Panc1 (cell line): Measurements from ENCODE around the gene CARD16. TPM values are rescaled to one million over a fixed set of nuclear protein-coding genes. Genes with fewer than 3 reads are reported as not detected.
"Not testable (repeated sequence)": the region's sequence is repeated elsewhere in the genome, so short reads cannot be mapped to it uniquely, and the experiment has no call there.

Experiments
- ATAC-seq: fragments of 200-7000 bp; cut with Tn5 transposase; 2 replicates; pipeline ENCODE4 v1.9.1; 2020; ENCODE audit warnings: mild to moderate bottlenecking, moderate library complexity
- BruUV-seq: library from RNA; stranded (reverse); fragments of 400-500 nt; replicated peaks from 2 replicates; lab custom pipeline; 2021; lab: Mats Ljungman, UMichigan
- CTCF ChIA-PET: fragments of 300-600 bp; sonication (Branson Sonifier 250); formaldehyde crosslinking; loops from one replicate; lab custom pipeline; 2022; ENCODE audit warnings: antibody characterized with exemption; lab: Charles Lee
- POLR2A ChIA-PET: fragments of 300-600 bp; sonication (Branson Sonifier 250); formaldehyde crosslinking; loops from one replicate; lab custom pipeline; 2022; ENCODE audit warnings: antibody characterized with exemption; lab: Charles Lee
- DNase-seq: peaks from one replicate; pipeline ENCODE4 v3.0.0-alpha.2; 2010; ENCODE audit warnings: low read depth, low spot score
- H3K27ac ChIP-seq: 2 replicates; pipeline ENCODE4 v1.5.1; 2011; ENCODE audit warnings: mild to moderate bottlenecking, low read length, inconsistent platforms
- H3K27me3 ChIP-seq: fragments of 200-500 bp; sonication (Bioruptor generic); 2 replicates; pipeline ENCODE4 v1.6.0; 2014; ENCODE audit warnings: low read length, inconsistent platforms; ENCODE audit not compliant: control insufficient read depth, insufficient read depth
- H3K36me3 ChIP-seq: fragments of 200-500 bp; sonication (Bioruptor generic); 2 replicates; pipeline ENCODE4 v1.5.1; 2014; ENCODE audit warnings: inconsistent platforms, mild to moderate bottlenecking, low read length, moderate library complexity; ENCODE audit not compliant: control insufficient read depth, insufficient read depth
- H3K4me1 ChIP-seq: 2 replicates; pipeline ENCODE4 v1.5.1; 2011; ENCODE audit warnings: inconsistent platforms, mild to moderate bottlenecking, low read length, moderate library complexity; ENCODE audit not compliant: control insufficient read depth, insufficient read depth
- H3K4me3 ChIP-seq, 2 experiments: 2 replicates each; pipeline ENCODE4 v1.5.1; 2011 to 2012; ENCODE audit warnings: low read depth in 2 of 2, low read length in 2 of 2, mild to moderate bottlenecking in 2 of 2, inconsistent platforms in 1 of 2, moderate library complexity in 1 of 2
- H3K9me3 ChIP-seq: fragments of 200-500 bp; sonication (Bioruptor generic); 2 replicates; pipeline ENCODE4 v1.5.1; 2014; ENCODE audit warnings: low read depth, mild to moderate bottlenecking, inconsistent platforms, low read length, moderate library complexity; ENCODE audit not compliant: control insufficient read depth, insufficient read depth
- CTCF ChIP-seq: fragments of 450-650 bp; IDR thresholded peaks from 2 replicates; pipeline ENCODE4 v1.5.1; 2017; ENCODE audit warnings: mild to moderate bottlenecking
- POLR2AphosphoS5 ChIP-seq: IDR thresholded peaks from 2 replicates; pipeline ENCODE4 v1.6.1; 2012; ENCODE audit warnings: mild to moderate bottlenecking, low read depth, low read length, moderate library complexity
- REST ChIP-seq, 2 experiments: IDR thresholded peaks; 2 replicates each; pipeline ENCODE4 v1.6.1; 2011 to 2012; ENCODE audit warnings: low read depth in 2 of 2, control low read depth in 1 of 2, low read length in 1 of 2, mild to moderate bottlenecking in 1 of 2, moderate library complexity in 1 of 2; ENCODE audit not compliant: insufficient read depth in 1 of 2
- SIN3A ChIP-seq: IDR thresholded peaks from 2 replicates; pipeline ENCODE4 v1.6.1; 2012; ENCODE audit warnings: low read depth, mild to moderate bottlenecking, low read length, moderate library complexity, borderline replicate concordance; ENCODE audit not compliant: insufficient read depth
- TCF7L2 ChIP-seq: IDR thresholded peaks from 2 replicates; pipeline ENCODE4 v1.6.1; 2011; ENCODE audit warnings: mild to moderate bottlenecking, low read depth, low read length, inconsistent platforms
- in situ Hi-C: cut with HindIII; loops from 2 replicates; pipeline ENCODE4 v1.10.0; 2016; ENCODE audit warnings: low sequenced_read_pairs, low pct_unique_long_range_greater_than_20kb
- intact Hi-C: fragments of 100-400 bp; cut with micrococcal nuclease; formaldehyde crosslinking; loops from one replicate; pipeline ENCODE4 v1.10.0; 2022; ENCODE audit not compliant: unreplicated experiment
- total RNA-seq: library from RNA; stranded (reverse); gene quantifications from one replicate; pipeline ENCODE4 v1.2.1, GENCODE V29; 2021; ENCODE audit not compliant: unreplicated experiment

CARD16 gene
- total RNA-seq, 1 experiment from 2014 or later = not detected

- BruUV-seq, CTCF ChIA-PET, H3K9me3 ChIP-seq, in situ Hi-C loops, H3K27me3 ChIP-seq, intact Hi-C loops, H3K36me3 ChIP-seq, ATAC-seq, POLR2A ChIA-PET, DNase-seq, H3K27ac ChIP-seq, H3K4me3 ChIP-seq, H3K4me1 ChIP-seq: not testable (repeated sequence)
Measured at GRCh38 chr11:105063245-105063941, 18.3 kb upstream of the CARD16 start.

GRCh38 chr11:105057432-105057831 is 12.3 kb upstream of the CARD16 start:
- ATAC-seq (no peak), DNase-seq (no peak)
- Histone ChIP-seq H3K27me3 (no peaks in the 10 kb centered on the region), H3K4me1 (no peaks in the 10 kb centered on the region), H3K36me3 (no peaks in the 10 kb centered on the region), H3K4me3 (no peak overlapping the region), H3K9me3 (no peaks in the 10 kb centered on the region), H3K27ac (no peak overlapping the region)
- POLR2A ChIA-PET = no interaction called here
- CTCF ChIA-PET = no interaction called here
- TF ChIP-seq CTCF (no peak), TCF7L2 (no peak), REST (IDR thresholded peaks at IDR 0.05; ENCODE audit: insufficient read depth in 1 of 2, low read depth in 2 of 2, low read length in 1 of 2) (no peak), SIN3A (no peak)
- BruUV-seq = no TSS peak
- intact Hi-C loops (no loop called here), in situ Hi-C loops (no loop called here)

- Histone ChIP-seq H3K4me1 (no peaks in the 10 kb centered on the region), H3K36me3 (no peaks in the 10 kb centered on the region), H3K9me3 (no peaks in the 10 kb centered on the region), H3K27ac (no peak overlapping the region), H3K4me3 (no peak overlapping the region), H3K27me3 (no peaks in the 10 kb centered on the region)
- in situ Hi-C loops = no loop called here
- CTCF ChIA-PET = interaction anchor here (0.7 kb wide), 1 partner anchor 122 kb away, joined by 4 read pairs; no protein-coding TSS in a partner anchor
- no peak for DNase-seq
- ATAC-seq = no peak
- intact Hi-C loops = no loop called here
- TF ChIP-seq POLR2AphosphoS5 (no peak), REST (IDR thresholded peaks at IDR 0.05; ENCODE audit: insufficient read depth in 1 of 2, low read depth in 2 of 2, low read length in 1 of 2) (no peak), TCF7L2 (no peak), CTCF (no peak), SIN3A (no peak)
- no TSS peak for BruUV-seq
- POLR2A ChIA-PET = interaction anchor here (0.6 kb wide), 1 partner anchor 20 kb away, joined by 4 read pairs; no protein-coding TSS in a partner anchor
Measured at GRCh38 chr11:105056446-105056845, 11.3 kb upstream of the CARD16 start.
